GM20000 (cell line): ENCODE measurements around the gene DST.

Experiments
- DNase-seq: peaks from one replicate; pipeline ENCODE4 v3.0.0; 2012; ENCODE audit warnings: low spot score
- CTCF ChIP-seq: IDR thresholded peaks from 2 replicates; pipeline ENCODE4 v1.5.1; 2012; ENCODE audit warnings: mild to moderate bottlenecking, control low read depth; ENCODE audit errors: extremely low read depth, missing control alignments

DST gene

DNA sequence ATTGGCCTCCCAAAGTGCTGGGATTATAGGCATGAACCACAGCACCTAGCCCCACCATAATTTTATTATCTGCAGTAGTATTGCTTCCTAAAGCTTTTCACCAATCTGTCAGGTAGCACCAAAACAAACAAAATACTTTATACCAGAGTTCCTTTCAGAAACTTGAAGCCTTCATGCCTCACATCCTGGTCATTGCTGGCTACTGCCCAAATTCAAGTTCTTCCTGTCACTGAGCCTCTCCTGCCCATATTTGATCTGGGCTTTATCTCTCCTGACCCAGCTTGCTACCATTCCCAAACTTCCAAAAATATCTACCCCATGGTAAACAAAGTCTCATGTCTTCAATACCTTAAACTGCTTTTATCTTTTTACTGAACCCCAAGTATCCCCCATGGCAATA is 34.9 kb upstream of the DST start:
- no peak for TF ChIP-seq CTCF
- DNase-seq, result no peak

DNA sequence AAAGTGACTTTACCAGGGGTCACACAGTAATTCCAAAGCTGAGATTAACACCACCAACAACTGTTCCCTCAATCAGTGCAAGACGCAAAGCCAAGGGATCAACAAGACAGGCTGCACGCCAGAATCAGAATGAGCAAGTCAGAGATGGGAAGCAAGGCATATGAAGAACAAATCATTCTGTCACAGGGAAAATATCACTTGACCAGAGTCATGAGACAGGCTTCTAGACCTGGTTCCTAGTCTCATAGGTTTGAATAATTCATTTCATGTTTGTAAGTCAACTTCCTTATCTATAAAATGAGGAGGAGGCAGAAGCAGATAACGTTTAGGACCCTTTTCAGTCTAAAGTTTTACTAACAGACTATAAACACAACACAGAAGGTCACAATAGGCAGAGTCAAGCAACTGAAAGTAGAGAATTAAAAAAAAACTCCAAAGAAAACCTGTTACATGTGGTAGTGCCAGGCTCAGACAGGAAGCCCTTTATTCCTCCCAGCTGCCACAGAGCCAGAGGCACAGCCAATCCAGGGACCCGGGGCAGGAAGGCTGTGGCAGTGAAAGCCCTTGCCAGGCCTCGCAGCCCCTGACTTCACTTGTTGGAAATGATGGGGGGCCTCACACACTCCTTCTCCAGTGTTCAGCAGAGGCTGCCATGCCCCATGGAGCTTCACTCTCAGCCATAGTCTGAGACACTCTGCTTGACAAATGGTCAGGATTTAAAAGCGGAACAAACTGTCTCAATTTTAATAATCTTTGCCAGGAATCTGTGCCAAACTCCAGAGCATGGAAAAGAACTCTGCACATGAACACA is 29.2 kb upstream of the DST start:
- no peak for DNase-seq
- no peak for TF ChIP-seq CTCF

DNA sequence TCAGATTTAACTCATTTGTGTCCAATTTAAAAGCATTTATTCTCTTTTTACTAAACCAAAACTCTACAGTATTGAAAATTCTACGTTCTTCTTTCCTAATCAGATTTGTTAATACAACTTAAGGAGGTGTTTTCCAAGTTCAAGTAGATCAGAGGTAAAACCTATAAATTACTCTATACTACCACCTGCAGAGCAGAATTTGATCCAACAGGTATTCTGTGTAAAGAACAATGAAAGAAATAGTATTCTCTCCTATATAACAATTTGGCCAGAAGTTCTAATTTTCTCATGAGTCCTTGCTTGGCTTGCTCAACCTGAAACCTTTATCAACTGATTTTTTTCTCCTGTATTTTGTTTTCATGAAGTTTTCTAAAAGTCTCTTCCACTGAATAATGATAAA is 28.5 kb upstream of the DST start:
- DNase-seq, result no peak

DNA sequence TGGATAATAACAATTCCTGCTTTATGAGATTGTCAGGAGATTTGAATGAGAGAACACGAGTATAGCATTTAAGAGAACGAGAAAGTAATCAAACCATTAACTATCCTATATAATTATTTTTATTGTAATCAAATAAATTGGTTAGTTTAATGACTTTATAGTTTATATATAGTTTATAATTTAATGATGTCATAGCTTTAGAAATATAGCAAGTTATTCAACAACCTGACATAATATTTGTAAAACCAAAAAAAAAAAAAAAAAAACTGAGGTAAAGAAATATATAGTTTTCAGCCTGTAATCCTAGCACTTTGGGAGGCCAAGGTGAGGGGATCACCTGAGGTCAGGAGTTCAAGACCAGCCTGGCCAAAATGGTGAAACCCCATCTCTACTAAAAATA is 26.4 kb upstream of the DST start:
- no peak for DNase-seq
- TF ChIP-seq CTCF, result no peak

More for the DNA sequence above, 28.5 kb upstream of the DST start:
- no peak for TF ChIP-seq CTCF

DNA sequence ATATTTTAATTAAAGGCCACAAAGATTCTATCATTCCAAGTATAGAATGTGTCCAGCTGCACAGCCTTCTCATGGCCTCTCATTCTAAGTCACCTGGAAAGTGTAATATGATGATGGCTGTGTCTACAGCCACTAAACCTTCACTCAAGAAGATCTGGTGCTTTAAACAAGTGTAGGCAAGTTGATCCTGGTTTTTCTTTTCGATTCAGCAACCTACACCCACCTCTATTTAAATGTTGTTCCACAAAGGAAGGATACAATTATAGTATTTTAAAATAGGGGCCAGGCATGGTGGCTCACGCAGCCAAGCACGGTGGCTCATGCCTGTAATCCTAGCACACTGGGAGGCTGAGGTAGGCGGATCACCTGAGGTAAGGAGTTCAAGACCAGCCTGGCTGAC is 25.5 kb upstream of the DST start:
- no peak for DNase-seq
- no peak for TF ChIP-seq CTCF

DNA sequence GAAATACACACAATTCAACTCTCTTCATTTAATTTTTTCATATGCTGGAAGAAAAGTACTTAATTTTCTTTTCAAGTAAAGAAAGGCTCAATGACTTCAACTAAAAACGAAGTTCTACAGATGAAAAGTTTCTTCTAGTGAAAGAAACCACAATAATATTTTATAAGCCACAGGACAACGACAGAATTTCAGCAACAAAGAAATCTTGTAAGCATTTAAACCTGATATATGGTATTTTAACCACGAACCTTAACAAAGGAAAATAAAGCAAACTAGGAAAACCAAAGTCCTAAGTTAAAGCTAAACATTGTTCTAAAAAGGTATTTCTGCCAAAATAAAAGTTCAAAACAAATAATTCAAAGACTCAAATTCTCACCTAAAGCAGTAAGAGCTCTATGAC is 24.6 kb upstream of the DST start:
- no peak for DNase-seq
- TF ChIP-seq CTCF, result no peak

- TF ChIP-seq CTCF, result no peak
- DNase-seq, result no peak
These were observed 21.3 kb upstream of the DST start for GRCh38 chr6:56664029-56664428.
